Measurements from ENCODE around the gene CEP128. TPM values are rescaled to one million over a fixed set of nuclear protein-coding genes. Genes with fewer than 3 reads are reported as not detected.
A peak's percentile ranks its signal among the peaks of the same experiment; 100 is the strongest.

The CEP128 gene
- total RNA-seq, 1 experiment from 2014 or later, result 29.3 TPM

DNA sequence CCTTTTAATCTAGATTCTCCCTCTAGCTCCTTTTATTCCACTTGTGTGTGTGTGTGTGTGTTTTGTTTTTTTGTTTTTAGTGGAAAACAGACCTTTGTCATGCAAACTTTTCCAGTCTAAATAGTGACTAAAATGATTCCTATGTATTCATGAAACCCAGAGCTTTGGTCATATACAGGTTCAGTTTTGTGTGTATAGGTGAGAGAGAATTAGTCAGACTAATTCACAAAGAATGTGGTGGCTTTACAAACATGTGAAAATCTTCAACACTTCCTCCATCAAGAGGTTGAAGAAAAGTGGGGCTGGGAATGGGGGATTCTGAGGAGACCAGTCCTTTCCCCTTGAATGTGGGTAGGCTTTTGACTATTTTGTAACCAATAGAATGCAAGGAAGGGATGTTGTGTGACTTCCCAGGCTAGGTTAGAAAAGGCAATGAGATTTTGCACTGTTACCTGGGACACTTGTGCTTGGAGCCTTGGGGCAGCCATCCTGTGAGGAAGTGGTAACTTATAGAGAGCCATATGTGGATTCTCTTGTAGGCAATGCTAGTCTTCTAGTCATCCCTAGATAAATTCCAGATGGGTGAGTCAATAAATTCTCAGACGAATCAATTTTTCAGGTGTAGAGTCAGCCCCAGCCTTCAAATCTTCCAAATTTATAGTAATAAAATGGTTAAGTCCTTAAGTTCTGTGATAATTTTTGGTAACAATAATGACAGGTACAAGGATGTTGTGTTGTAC is 236.1 kb downstream of the CEP128 start:
- Histone ChIP-seq H3K36me3 (ENCODE audit: low read depth) (0 out of 2 replicates have a peak, but pooled peaks cover 3% of the 10 kb centered on the region), H3K9me3 (ENCODE audit: insufficient read depth, low read depth) (0 out of 2 replicates have a peak, but pooled peaks cover 5% of the 10 kb centered on the region), H3K4me3 (no peak overlapping the region), H3K27ac (peak overlapping the region; percentile 16; the same call in 1 of the 2 replicates), H3K4me1 (replicated peaks; ENCODE audit: insufficient read depth) (0 out of 2 replicates have a peak, but pooled peaks cover 9% of the 10 kb centered on the region), H2AFZ (no peak overlapping the region), H3F3A (ENCODE audit: insufficient read depth, low read depth) (no peaks in the 10 kb centered on the region), H3K27me3 (ENCODE audit: insufficient read depth, low read depth) (no peaks in the 10 kb centered on the region), H3K4me2 (no peak overlapping the region), H3K9me2 (ENCODE audit: insufficient read depth) (no peaks in the 10 kb centered on the region), H3K79me2 (ENCODE audit: low read depth) (no peaks in the 10 kb centered on the region), H4K20me1 (ENCODE audit: insufficient read depth) (no peaks in the 10 kb centered on the region)
- CTCF ChIA-PET, result no interaction called here
- intact Hi-C loops (cut with micrococcal nuclease; ENCODE audit: unreplicated experiment), result no loop called here
- DNase-seq, result peak; percentile 10 to 56
- TF ChIP-seq EZH2 (IDR thresholded peaks at IDR 0.05; ENCODE audit: low read depth), result no peak
- TF ChIP-seq, protein P1, sequence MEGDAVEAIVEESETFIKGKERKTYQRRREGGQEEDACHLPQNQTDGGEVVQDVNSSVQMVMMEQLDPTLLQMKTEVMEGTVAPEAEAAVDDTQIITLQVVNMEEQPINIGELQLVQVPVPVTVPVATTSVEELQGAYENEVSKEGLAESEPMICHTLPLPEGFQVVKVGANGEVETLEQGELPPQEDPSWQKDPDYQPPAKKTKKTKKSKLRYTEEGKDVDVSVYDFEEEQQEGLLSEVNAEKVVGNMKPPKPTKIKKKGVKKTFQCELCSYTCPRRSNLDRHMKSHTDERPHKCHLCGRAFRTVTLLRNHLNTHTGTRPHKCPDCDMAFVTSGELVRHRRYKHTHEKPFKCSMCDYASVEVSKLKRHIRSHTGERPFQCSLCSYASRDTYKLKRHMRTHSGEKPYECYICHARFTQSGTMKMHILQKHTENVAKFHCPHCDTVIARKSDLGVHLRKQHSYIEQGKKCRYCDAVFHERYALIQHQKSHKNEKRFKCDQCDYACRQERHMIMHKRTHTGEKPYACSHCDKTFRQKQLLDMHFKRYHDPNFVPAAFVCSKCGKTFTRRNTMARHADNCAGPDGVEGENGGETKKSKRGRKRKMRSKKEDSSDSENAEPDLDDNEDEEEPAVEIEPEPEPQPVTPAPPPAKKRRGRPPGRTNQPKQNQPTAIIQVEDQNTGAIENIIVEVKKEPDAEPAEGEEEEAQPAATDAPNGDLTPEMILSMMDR (conservative IDR thresholded peaks at IDR 0.05), result no peak
- no TSS peak for BruUV-seq (replicated peaks)
- POLR2A ChIA-PET (ENCODE audit: unreplicated experiment), result interaction anchor here (0.7 kb wide), 1 partner anchor 187 kb away, joined by 3 read pairs; no protein-coding TSS in a partner anchor

- Histone ChIP-seq H3F3A (ENCODE audit: insufficient read depth, low read depth) (no peaks in the 10 kb centered on the region), H3K79me2 (ENCODE audit: low read depth) (no peaks in the 10 kb centered on the region), H3K4me1 (replicated peaks; ENCODE audit: insufficient read depth) (0 out of 2 replicates have a peak, but pooled peaks cover 6% of the 10 kb centered on the region), H3K4me2 (no peak overlapping the region), H3K9me2 (ENCODE audit: insufficient read depth) (0 out of 2 replicates have a peak, but pooled peaks cover 7% of the 10 kb centered on the region), H3K9me3 (ENCODE audit: insufficient read depth, low read depth) (no peaks in the 10 kb centered on the region), H3K27me3 (ENCODE audit: insufficient read depth, low read depth) (no peaks in the 10 kb centered on the region), H2AFZ (no peak overlapping the region), H3K4me3 (no peak overlapping the region), H3K27ac (no peak overlapping the region), H3K36me3 (ENCODE audit: low read depth) (no peaks in the 10 kb centered on the region), H4K20me1 (ENCODE audit: insufficient read depth) (no peaks in the 10 kb centered on the region)
- ChIA-PET CTCF (no interaction called here), POLR2A (ENCODE audit: unreplicated experiment) (no interaction called here)
- intact Hi-C loops (cut with micrococcal nuclease; ENCODE audit: unreplicated experiment), result no loop called here
- no TSS peak for BruUV-seq (replicated peaks)
- TF ChIP-seq EZH2 (IDR thresholded peaks at IDR 0.05; ENCODE audit: low read depth), result no peak
- TF ChIP-seq, protein P1 (conservative IDR thresholded peaks at IDR 0.05), result no peak
- no peak for DNase-seq
Observed at GRCh38 chr14:80700601-80701000, 240.9 kb downstream of the CEP128 start.

DNA sequence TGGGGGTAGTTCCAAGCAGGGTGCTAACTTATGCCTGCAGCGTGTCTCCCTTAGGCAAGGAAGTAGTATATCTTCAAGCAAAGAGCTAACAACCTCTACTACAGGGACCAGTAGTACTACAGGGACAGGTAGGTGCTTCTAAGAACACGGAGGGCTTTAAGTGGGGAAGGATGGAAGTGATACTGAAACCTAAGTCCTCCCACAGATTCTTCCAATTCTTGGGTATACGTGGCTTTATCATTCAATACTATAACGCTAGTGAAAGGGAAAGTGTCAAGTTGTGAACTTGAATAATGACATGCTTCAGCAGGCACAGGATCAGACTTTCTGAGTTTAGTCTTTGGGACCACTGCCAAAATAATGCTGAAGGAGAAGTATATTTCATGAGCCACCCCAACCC is 241.7 kb downstream of the CEP128 start:
- no peak for TF ChIP-seq EZH2 (IDR thresholded peaks at IDR 0.05; ENCODE audit: low read depth)
- TF ChIP-seq, protein P1 (conservative IDR thresholded peaks at IDR 0.05), result no peak
- BruUV-seq (replicated peaks), result no TSS peak
- H3K9me3 ChIP-seq (ENCODE audit: insufficient read depth, low read depth), result no peaks in the 10 kb centered on the region
- H4K20me1 ChIP-seq (ENCODE audit: insufficient read depth), result no peaks in the 10 kb centered on the region
- DNase-seq, result no peak
- 0 out of 2 replicates have a peak, but pooled peaks cover 7% of the 10 kb centered on the region for H3K9me2 ChIP-seq (ENCODE audit: insufficient read depth)
- H3K4me1 ChIP-seq (replicated peaks; ENCODE audit: insufficient read depth), result no peaks in the 10 kb centered on the region
- H2AFZ ChIP-seq, result no peak overlapping the region
- intact Hi-C loops (cut with micrococcal nuclease; ENCODE audit: unreplicated experiment), result no loop called here
- POLR2A ChIA-PET (ENCODE audit: unreplicated experiment), result no interaction called here
- no peaks in the 10 kb centered on the region for H3K27me3 ChIP-seq (ENCODE audit: insufficient read depth, low read depth)
- H3F3A ChIP-seq (ENCODE audit: insufficient read depth, low read depth), result no peaks in the 10 kb centered on the region
- no peaks in the 10 kb centered on the region for H3K36me3 ChIP-seq (ENCODE audit: low read depth)
- CTCF ChIA-PET, result no interaction called here
- no peaks in the 10 kb centered on the region for H3K79me2 ChIP-seq (ENCODE audit: low read depth)
- no peak overlapping the region for H3K27ac ChIP-seq
- no peak overlapping the region for H3K4me3 ChIP-seq
- H3K4me2 ChIP-seq, result no peak overlapping the region

All from PC-9 (cell line).